Measurements from ENCODE around the gene VWA7.

The VWA7 gene

GRCh38 chr6:31785475-31785874 is 8.3 kb upstream of the VWA7 start:
- Histone ChIP-seq H3K36me3 (ENCODE audit: control insufficient read depth, insufficient read depth, low read length) (peaks cover 88% of the 10 kb centered on the region), H3K27ac (ENCODE audit: low read depth, low read length, severe bottlenecking) (no peak overlapping the region), H3K9me3 (ENCODE audit: control insufficient read depth, low read length) (no peaks in the 10 kb centered on the region), H3K4me3 (ENCODE audit: extremely low read depth, insufficient read depth, low read length, poor library complexity, severe bottlenecking) (no peak overlapping the region), H3K4me1 (ENCODE audit: control insufficient read depth, insufficient read depth, low read length, poor library complexity, severe bottlenecking) (no peaks in the 10 kb centered on the region)
- 88 to 98% methylated on average over 6 to 8 of the region's 11 CpGs for WGBS, 2 experiments (ENCODE audit: insufficient coverage in 2 of 2)

- 92 to 93% methylated on average over 11 to 12 of the region's 15 CpGs for WGBS, 2 experiments (ENCODE audit: insufficient coverage in 2 of 2)
- peaks cover 86% of the 10 kb centered on the region for H3K36me3 ChIP-seq (ENCODE audit: control insufficient read depth, insufficient read depth, low read length)
Observed at GRCh38 chr6:31784098-31784925, 7.2 kb upstream of the VWA7 start.

GRCh38 chr6:31782126-31782855 is 5.2 kb upstream of the VWA7 start:
- Histone ChIP-seq H3K9me3 (ENCODE audit: control insufficient read depth, low read length) (no peaks in the 10 kb centered on the region), H3K27ac (ENCODE audit: low read depth, low read length, severe bottlenecking) (no peak overlapping the region), H3K4me1 (ENCODE audit: control insufficient read depth, insufficient read depth, low read length, poor library complexity, severe bottlenecking) (peaks cover 3% of the 10 kb centered on the region), H3K36me3 (ENCODE audit: control insufficient read depth, insufficient read depth, low read length) (peaks cover 84% of the 10 kb centered on the region), H3K4me3 (ENCODE audit: extremely low read depth, insufficient read depth, low read length, poor library complexity, severe bottlenecking) (no peak overlapping the region)
- 95 to 96% methylated on average over 32 of the region's 32 CpGs for whole genome bisulfite sequencing, 2 experiments (ENCODE audit: insufficient coverage in 2 of 2)

More at GRCh38 chr6:31784098-31784925, 7.2 kb upstream of the VWA7 start:
- Histone ChIP-seq H3K9me3 (ENCODE audit: control insufficient read depth, low read length) (no peaks in the 10 kb centered on the region), H3K4me3 (ENCODE audit: extremely low read depth, insufficient read depth, low read length, poor library complexity, severe bottlenecking) (no peak overlapping the region), H3K4me1 (ENCODE audit: control insufficient read depth, insufficient read depth, low read length, poor library complexity, severe bottlenecking) (no peaks in the 10 kb centered on the region), H3K27ac (ENCODE audit: low read depth, low read length, severe bottlenecking) (no peak overlapping the region)

GRCh38 chr6:31781244-31782125 is 4.4 kb upstream of the VWA7 start:
- H3K27ac ChIP-seq (ENCODE audit: low read depth, low read length, severe bottlenecking) = no peak overlapping the region
- H3K4me1 ChIP-seq (ENCODE audit: control insufficient read depth, insufficient read depth, low read length, poor library complexity, severe bottlenecking) = peaks cover 11% of the 10 kb centered on the region
- WGBS, 2 experiments (ENCODE audit: insufficient coverage in 2 of 2) = 93 to 97% methylated on average over 15 to 17 of the region's 23 CpGs
- peaks cover 76% of the 10 kb centered on the region for H3K36me3 ChIP-seq (ENCODE audit: control insufficient read depth, insufficient read depth, low read length)
- H3K9me3 ChIP-seq (ENCODE audit: control insufficient read depth, low read length) = no peaks in the 10 kb centered on the region
- H3K4me3 ChIP-seq (ENCODE audit: extremely low read depth, insufficient read depth, low read length, poor library complexity, severe bottlenecking) = no peak overlapping the region

- Histone ChIP-seq H3K9me3 (ENCODE audit: control insufficient read depth, low read length) (no peaks in the 10 kb centered on the region), H3K27ac (ENCODE audit: low read depth, low read length, severe bottlenecking) (no peak overlapping the region), H3K36me3 (ENCODE audit: control insufficient read depth, insufficient read depth, low read length) (peaks cover 69% of the 10 kb centered on the region), H3K4me1 (ENCODE audit: control insufficient read depth, insufficient read depth, low read length, poor library complexity, severe bottlenecking) (peaks cover 12% of the 10 kb centered on the region), H3K4me3 (ENCODE audit: extremely low read depth, insufficient read depth, low read length, poor library complexity, severe bottlenecking) (no peak overlapping the region)
- 93 to 94% methylated on average over 13 to 18 of the region's 20 CpGs for WGBS, 2 experiments (ENCODE audit: insufficient coverage in 2 of 2)
Observed at GRCh38 chr6:31780507-31781243, 3.5 kb upstream of the VWA7 start.

- WGBS, 2 experiments (ENCODE audit: insufficient coverage in 2 of 2) = 94 to 97% methylated on average over 8 to 10 of the region's 10 CpGs
- peaks cover 62% of the 10 kb centered on the region for H3K36me3 ChIP-seq (ENCODE audit: control insufficient read depth, insufficient read depth, low read length)
- H3K4me3 ChIP-seq (ENCODE audit: extremely low read depth, insufficient read depth, low read length, poor library complexity, severe bottlenecking) = no peak overlapping the region
- no peak overlapping the region for H3K27ac ChIP-seq (ENCODE audit: low read depth, low read length, severe bottlenecking)
- H3K4me1 ChIP-seq (ENCODE audit: control insufficient read depth, insufficient read depth, low read length, poor library complexity, severe bottlenecking) = peaks cover 12% of the 10 kb centered on the region
- H3K9me3 ChIP-seq (ENCODE audit: control insufficient read depth, low read length) = no peaks in the 10 kb centered on the region
Observed at GRCh38 chr6:31779908-31780307, 2.8 kb upstream of the VWA7 start.

GRCh38 chr6:31778999-31779885 is 2.1 kb upstream of the VWA7 start:
- Histone ChIP-seq H3K9me3 (ENCODE audit: control insufficient read depth, low read length) (no peaks in the 10 kb centered on the region), H3K4me1 (ENCODE audit: control insufficient read depth, insufficient read depth, low read length, poor library complexity, severe bottlenecking) (peaks cover 12% of the 10 kb centered on the region), H3K27ac (ENCODE audit: low read depth, low read length, severe bottlenecking) (no peak overlapping the region), H3K36me3 (ENCODE audit: control insufficient read depth, insufficient read depth, low read length) (peaks cover 55% of the 10 kb centered on the region), H3K4me3 (ENCODE audit: extremely low read depth, insufficient read depth, low read length, poor library complexity, severe bottlenecking) (no peak overlapping the region)
- 94 to 96% methylated on average over 29 to 32 of the region's 43 CpGs for WGBS, 2 experiments (ENCODE audit: insufficient coverage in 2 of 2)

- H3K27ac ChIP-seq (ENCODE audit: low read depth, low read length, severe bottlenecking) = no peak overlapping the region
- H3K36me3 ChIP-seq (ENCODE audit: control insufficient read depth, insufficient read depth, low read length) = peaks cover 48% of the 10 kb centered on the region
- peaks cover 12% of the 10 kb centered on the region for H3K4me1 ChIP-seq (ENCODE audit: control insufficient read depth, insufficient read depth, low read length, poor library complexity, severe bottlenecking)
- WGBS, 2 experiments (ENCODE audit: insufficient coverage in 2 of 2) = 100% methylated on average over 4 of the region's 5 CpGs
- H3K9me3 ChIP-seq (ENCODE audit: control insufficient read depth, low read length) = no peaks in the 10 kb centered on the region
- no peak overlapping the region for H3K4me3 ChIP-seq (ENCODE audit: extremely low read depth, insufficient read depth, low read length, poor library complexity, severe bottlenecking)
Observed at GRCh38 chr6:31778193-31778592, 1.1 kb upstream of the VWA7 start.

- H3K27ac ChIP-seq (ENCODE audit: low read depth, low read length, severe bottlenecking) = peak overlapping the region; percentile 23
- WGBS, 2 experiments (ENCODE audit: insufficient coverage in 2 of 2) = 96 to 100% methylated on average over 3 to 5 of the region's 5 CpGs
Observed at GRCh38 chr6:31777667-31778050, 531 bp upstream of the VWA7 start.

More at GRCh38 chr6:31777667-31778050, 531 bp upstream of the VWA7 start:
- Histone ChIP-seq H3K36me3 (ENCODE audit: control insufficient read depth, insufficient read depth, low read length) (peaks cover 42% of the 10 kb centered on the region), H3K4me3 (ENCODE audit: extremely low read depth, insufficient read depth, low read length, poor library complexity, severe bottlenecking) (no peak overlapping the region), H3K4me1 (ENCODE audit: control insufficient read depth, insufficient read depth, low read length, poor library complexity, severe bottlenecking) (peaks cover 12% of the 10 kb centered on the region), H3K9me3 (ENCODE audit: control insufficient read depth, low read length) (no peaks in the 10 kb centered on the region)

Measured in mesodermal cell (in vitro differentiated cells).